Testis (tissue), 3 donors: ENCODE measurements around the gene KDM1B. TPM values are rescaled to one million over a fixed set of nuclear protein-coding genes. Genes with fewer than 3 reads are reported as not detected.
"Not testable (repeated sequence)": the region's sequence is repeated elsewhere in the genome, so short reads cannot be mapped to it uniquely, and the experiment has no call there.

Source experiments
- DNase-seq: peaks from one replicate; pipeline ENCODE4 v3.0.0-alpha.2; 2019
- H3K27ac ChIP-seq, 2 donors: fragments of 200-600 bp; sonication (generic); one replicate each; pipeline ENCODE4 v1.5.1; 2019
- H3K27me3 ChIP-seq: fragments of 200-600 bp; sonication (generic); one replicate; pipeline ENCODE4 v1.5.1; 2019
- H3K36me3 ChIP-seq: fragments of 200-600 bp; sonication (generic); one replicate; pipeline ENCODE4 v1.5.1; 2017; ENCODE audit warnings: low read depth; ENCODE audit errors: missing control alignments
- H3K4me1 ChIP-seq: fragments of 200-600 bp; sonication (generic); one replicate; pipeline ENCODE4 v1.5.1; 2019
- H3K4me3 ChIP-seq, 2 donors: fragments of 200-600 bp; sonication (generic); one replicate each; pipeline ENCODE4 v1.5.1; 2017 to 2019
- H3K9me3 ChIP-seq: fragments of 200-600 bp; sonication (generic); one replicate; pipeline ENCODE4 v1.5.1; 2017
- CTCF ChIP-seq, 3 experiments: fragments of 450-650 bp in 2 of 3; fragments of 200-600 bp in 1 of 3; sonication (generic) in 1 of 3; IDR thresholded peaks; one replicate each; pipeline ENCODE4 v1.5.1; 2016 to 2019; ENCODE audit warnings: antibody characterized with exemption in 3 of 3, mild to moderate bottlenecking in 2 of 3, moderate library complexity in 1 of 3
- POLR2A ChIP-seq: fragments of 450-650 bp; IDR thresholded peaks from one replicate; pipeline ENCODE4 v1.6.1; 2017; ENCODE audit warnings: antibody characterized with exemption, mild to moderate bottlenecking, moderate library complexity
- WGBS, 2 donors: methylation state at CpG; one replicate each; pipeline ENCODE4 v1.1.5; 2018; 5-methylcytosine and 5-hydroxymethylcytosine counted together
- intact Hi-C: fragments of 100-400 bp; cut with DNase I; formaldehyde crosslinking; loops from one replicate; pipeline ENCODE4 v1.15.1; 2023; ENCODE audit warnings: low total_unique reads
- polyA plus RNA-seq: library from polyadenylated mRNA; stranded (reverse); fragments of 350-450 nt; fragmentation: Illumina TruSeq; extraction: RNeasy Lipid Tissue Mini Kit (QIAGEN cat#74804); gene quantifications from one replicate; pipeline ENCODE4 v1.2.3, GENCODE V29; 2014; ENCODE audit warnings: low read depth, low replicate concordance; ENCODE audit not compliant: insufficient read depth
- total RNA-seq, 2 donors: library from RNA; depleted of rRNA; stranded (reverse); fragments of >200 nt; gene quantifications; one replicate each; pipeline ENCODE4 v1.2.3, GENCODE V29; 2016

Gene KDM1B
- total and polyA plus RNA-seq, 3 donors from 2014 or later, result 32.1 to 41.1 (median 38.1) TPM

- TF ChIP-seq CTCF (IDR thresholded peaks at IDR 0.05) (no peak), POLR2A (no peak)
- WGBS, 2 donors, result 83 to 84% methylated on average over 7 of the region's 7 CpGs
- DNase-seq, result no peak
- Histone ChIP-seq H3K27ac (no peak overlapping the region), H3K36me3 (no peaks in the 10 kb centered on the region), H3K27me3 (no peaks in the 10 kb centered on the region), H3K4me3 (no peak overlapping the region), H3K9me3 (no peaks in the 10 kb centered on the region), H3K4me1 (no peaks in the 10 kb centered on the region)
- intact Hi-C loops, result no loop called here
These were observed 16.6 kb downstream of the KDM1B start for GRCh38 chr6:18171871-18172270.

GRCh38 chr6:18176198-18176597 lies 21.0 kb downstream of the KDM1B start:
- H3K27me3 ChIP-seq, H3K9me3 ChIP-seq, intact Hi-C loops, H3K4me3 ChIP-seq, H3K27ac ChIP-seq, H3K4me1 ChIP-seq, DNase-seq, H3K36me3 ChIP-seq: not testable (repeated sequence)
- WGBS, 2 donors, result 67 to 72% methylated on average over 4 of the region's 4 CpGs

- DNase-seq, result no peak
- Histone ChIP-seq H3K27ac (no peak overlapping the region), H3K27me3 (no peaks in the 10 kb centered on the region), H3K36me3 (no peaks in the 10 kb centered on the region), H3K4me1 (no peaks in the 10 kb centered on the region), H3K9me3 (no peaks in the 10 kb centered on the region), H3K4me3 (no peak overlapping the region)
- WGBS, 2 donors, result 87 to 89% methylated on average over 4 of the region's 4 CpGs
- intact Hi-C loops, result no loop called here
- TF ChIP-seq POLR2A (no peak), CTCF (IDR thresholded peaks at IDR 0.05) (no peak)
These were observed 22.2 kb downstream of the KDM1B start for GRCh38 chr6:18177286-18177965.

GRCh38 chr6:18178960-18179615 lies 23.9 kb downstream of the KDM1B start:
- no peaks in the 10 kb centered on the region for H3K9me3 ChIP-seq
- H3K27ac ChIP-seq, result no peak overlapping the region
- 45 to 61% methylated on average over 3 of the region's 3 CpGs for WGBS, 2 donors
- no peaks in the 10 kb centered on the region for H3K4me1 ChIP-seq
- intact Hi-C loops, result no loop called here
- TF ChIP-seq POLR2A, result no peak
- no peak for TF ChIP-seq CTCF (IDR thresholded peaks at IDR 0.05)
- H3K4me3 ChIP-seq, result no peak overlapping the region
- H3K36me3 ChIP-seq, result no peaks in the 10 kb centered on the region
- no peaks in the 10 kb centered on the region for H3K27me3 ChIP-seq
- DNase-seq, result no peak

GRCh38 chr6:18179770-18180356 lies 24.6 kb downstream of the KDM1B start:
- Histone ChIP-seq H3K4me1 (no peaks in the 10 kb centered on the region), H3K27me3 (no peaks in the 10 kb centered on the region), H3K4me3 (no peak overlapping the region), H3K36me3 (no peaks in the 10 kb centered on the region), H3K27ac (no peak overlapping the region), H3K9me3 (no peaks in the 10 kb centered on the region)
- TF ChIP-seq POLR2A, result no peak
- intact Hi-C loops, result no loop called here
- DNase-seq, result no peak
- 78 to 83% methylated on average over 5 of the region's 5 CpGs for whole genome bisulfite sequencing, 2 donors
